Measurements from ENCODE around the gene RPS19BP1. TPM values are rescaled to one million over a fixed set of nuclear protein-coding genes. Genes with fewer than 3 reads are reported as not detected.

RPS19BP1 gene
- total and polyA plus RNA-seq, 2 of the 8 experiments (the other 6 are each of a cell fraction or from before 2014, with no cell fraction given), result 77.9 to 97.9 TPM

DNA sequence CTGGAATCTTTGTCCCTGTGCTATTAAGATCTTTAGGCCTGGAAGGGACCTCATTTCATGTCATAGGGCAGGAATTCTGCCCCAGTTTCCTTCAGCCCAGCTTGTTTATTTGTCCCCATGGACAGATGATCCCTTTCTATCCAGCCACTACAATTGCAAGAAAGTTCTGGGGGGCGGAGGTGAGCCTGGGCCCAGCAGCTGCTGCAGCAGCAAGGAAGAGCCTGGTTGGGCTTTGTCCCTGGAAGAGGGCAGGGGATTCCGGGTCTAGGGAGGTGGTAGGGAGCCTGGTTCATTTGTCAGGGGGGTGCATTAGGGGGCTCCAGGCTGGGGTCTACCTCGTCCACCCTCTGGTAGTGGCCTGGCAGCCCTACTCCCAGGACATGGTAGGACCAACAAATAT is 21.6 kb upstream of the RPS19BP1 start:
- H3K4ac ChIP-seq (replicated peaks; ENCODE audit: insufficient read length, low read depth, low read length), result no peak overlapping the region

More for the DNA sequence above, 21.6 kb upstream of the RPS19BP1 start:
- no peak overlapping the region for H4K5ac ChIP-seq (ENCODE audit: insufficient read length, low read depth, low read length)
- no peak overlapping the region for H4K91ac ChIP-seq (replicated peaks; ENCODE audit: insufficient read length, low read length)
- H2AK5ac ChIP-seq (ENCODE audit: low read depth, low read length), result no peak overlapping the region
- H3K9ac ChIP-seq (replicated peaks in 1 of 4; ENCODE audit: extremely low read depth in 1 of 4, low read depth in 3 of 4, low read length in 3 of 4), result no peak overlapping the region
- no peaks in the 10 kb centered on the region for H3K9me3 ChIP-seq (ENCODE audit: insufficient read depth in 2 of 2, low read depth in 1 of 2, low read length in 1 of 2)
- peaks cover 0 to 5% of the 10 kb centered on the region in 2 experiments for H4K20me1 ChIP-seq (replicated peaks in 1 of 2; ENCODE audit: control insufficient read depth in 1 of 2, insufficient read depth in 2 of 2, low read length in 2 of 2)
- H2BK20ac ChIP-seq (ENCODE audit: low read length), result no peak overlapping the region
- no peak overlapping the region for H3K23ac ChIP-seq (ENCODE audit: insufficient read length)
- no peak overlapping the region for H4K8ac ChIP-seq (ENCODE audit: extremely low read depth, insufficient read depth, low read length)
- H3K4me3 ChIP-seq (ENCODE audit: extremely low read depth in 1 of 4, insufficient read depth in 2 of 4, low read depth in 3 of 4, low read length in 4 of 4), result no peak overlapping the region
- H3K36me3 ChIP-seq (ENCODE audit: control insufficient read depth in 2 of 4, insufficient read depth in 4 of 4, low read length in 3 of 4), result peaks cover 0 to 3% (median 0%) of the 10 kb centered on the region in 4 experiments; a peak in 1 of 8 replicates
- H2BK15ac ChIP-seq (ENCODE audit: low read length), result no peak overlapping the region
- WGBS, 2 experiments (ENCODE audit: extremely low coverage in 1 of 2, insufficient coverage in 1 of 2, insufficient read length in 1 of 2, insufficient replicate concordance in 2 of 2, low coverage in 1 of 2, low lambda C conversion rate in 2 of 2, missing lambda C conversion rate in 1 of 2), result 72% methylated on average over 3 of the region's 3 CpGs; no CpG with 5 or more reads in 1 of the 2 experiments
- no peak overlapping the region for H2AFZ ChIP-seq (ENCODE audit: low read length)
- H2BK12ac ChIP-seq (ENCODE audit: low read depth, low read length), result no peak overlapping the region
- H3K56ac ChIP-seq (replicated peaks; ENCODE audit: insufficient read length, low read depth, low read length), result no peak overlapping the region
- DNase-seq (ENCODE audit: low read depth in 1 of 2, low spot score in 2 of 2) (no peak), FAIRE-seq (no peak)
- POLR2A ChIA-PET (ENCODE audit: partially characterized antibody), result no interaction called here
- H3K14ac ChIP-seq (ENCODE audit: insufficient read length), result no peak overlapping the region
- no peak overlapping the region for H3K18ac ChIP-seq (ENCODE audit: extremely low read depth, low read length)
- CTCF ChIA-PET (ENCODE audit: partially characterized antibody), result interaction anchor here (0.6 to 3.2 kb wide), 6 partner anchors 9 to 483 kb away, joined by 3 to 17 read pairs (median 3); no protein-coding TSS in a partner anchor
- no peaks in the 10 kb centered on the region for H3K79me1 ChIP-seq (ENCODE audit: low read depth, low read length)
- H3K27me3 ChIP-seq (replicated peaks in 1 of 4; ENCODE audit: control insufficient read depth in 3 of 4, extremely low read depth in 1 of 4, insufficient read depth in 3 of 4, low read length in 3 of 4), result peaks cover 30 to 39% (median 36%) of the 10 kb centered on the region in 4 experiments
- no peaks in the 10 kb centered on the region; the same call in 1 of the 2 replicates for H3K23me2 ChIP-seq (ENCODE audit: low read depth, low read length)
- H3K4me1 ChIP-seq (replicated peaks in 1 of 4; ENCODE audit: control insufficient read depth in 3 of 4, insufficient read depth in 4 of 4, low read length in 3 of 4), result peaks cover under 1 to 14% (median 2%) of the 10 kb centered on the region in 4 experiments; a peak in 6 of 7 replicates
- no peak for TF ChIP-seq SRF (IDR thresholded peaks at IDR 0.05; ENCODE audit: low read depth, low read length)
- TF ChIP-seq, protein P1, sequence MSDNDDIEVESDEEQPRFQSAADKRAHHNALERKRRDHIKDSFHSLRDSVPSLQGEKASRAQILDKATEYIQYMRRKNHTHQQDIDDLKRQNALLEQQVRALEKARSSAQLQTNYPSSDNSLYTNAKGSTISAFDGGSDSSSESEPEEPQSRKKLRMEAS (IDR thresholded peaks at IDR 0.05), result no peak
- no peak for TF ChIP-seq RXRA (IDR thresholded peaks at IDR 0.05; ENCODE audit: insufficient read depth, low read depth, low read length)
- no peak for TF ChIP-seq BACH1 (IDR thresholded peaks at IDR 0.05; ENCODE audit: low read length)
- TF ChIP-seq CTBP2 (IDR thresholded peaks at IDR 0.05; ENCODE audit: borderline replicate concordance, insufficient read depth, insufficient read length, low read length), result no peak
- no peak for TF ChIP-seq NRF1 (IDR thresholded peaks at IDR 0.05; ENCODE audit: low read depth, low read length)
- no peak for TF ChIP-seq SAP30 (IDR thresholded peaks at IDR 0.05; ENCODE audit: insufficient read depth, insufficient replicate concordance, low read length)
- TF ChIP-seq TAF7 (optimal IDR thresholded peaks at IDR 0.05; ENCODE audit: borderline replicate concordance, low read depth, low read length), result no peak
- TF ChIP-seq GABPA (IDR thresholded peaks at IDR 0.05; ENCODE audit: borderline replicate concordance, insufficient read depth, low read length), result no peak
- no peak for TF ChIP-seq SIN3A (conservative IDR thresholded peaks at IDR 0.05 in 1 of 2, IDR thresholded peaks at IDR 0.05 in 1 of 2; ENCODE audit: low read depth in 1 of 2, low read length in 2 of 2)
- TF ChIP-seq POLR2AphosphoS5 (IDR thresholded peaks at IDR 0.05; ENCODE audit: low read depth, low read length), result no peak
- TF ChIP-seq FOSL1 (IDR thresholded peaks at IDR 0.05; ENCODE audit: insufficient read depth, low read depth, low read length), result no peak
- no peaks in the 10 kb centered on the region for H3K79me2 ChIP-seq (ENCODE audit: control insufficient read depth in 1 of 2, insufficient read depth in 2 of 2, low read length in 2 of 2)
- H3K27ac ChIP-seq (ENCODE audit: low read depth, low read length), result no peak overlapping the region
- no peak overlapping the region for H3K4me2 ChIP-seq (ENCODE audit: insufficient read depth in 1 of 2, low read depth in 2 of 2, low read length in 2 of 2)
- H2BK120ac ChIP-seq (replicated peaks; ENCODE audit: low read depth, low read length), result no peak overlapping the region
- H2BK5ac ChIP-seq (ENCODE audit: low read depth, low read length), result no peak overlapping the region
